ENCODE measurements around the gene EEF2.

EEF2 gene

DNA sequence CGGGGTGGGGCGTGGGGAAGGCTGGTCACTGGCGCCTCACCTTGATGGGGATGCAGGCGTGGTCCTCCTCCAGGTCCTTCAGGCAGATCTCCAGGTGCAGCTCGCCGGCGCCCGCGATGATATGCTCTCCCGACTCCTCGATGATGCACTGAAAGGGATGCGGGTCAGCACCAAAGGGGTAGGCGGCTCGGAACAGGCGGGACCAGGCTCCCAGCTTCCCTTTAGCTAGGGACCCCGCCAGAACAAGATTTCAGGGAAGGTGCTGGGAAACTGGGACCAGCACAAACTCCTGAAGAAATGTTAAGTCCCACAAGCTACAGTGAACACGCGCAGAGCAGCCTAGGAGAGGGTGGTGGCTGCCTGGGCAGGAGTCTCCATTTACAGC, 6.0 kb downstream of the EEF2 start:
- Mint-ChIP-seq H3K27ac (no peak overlapping the region), H3K4me3 (no peak overlapping the region), H3K9me3 (no peaks in the 10 kb centered on the region), H3K36me3 (ENCODE audit: low read depth) (peaks cover 71% of the 10 kb centered on the region), H3K27me3 (ENCODE audit: low read depth, poor library complexity) (no peaks in the 10 kb centered on the region), H3K4me1 (peaks cover 19% of the 10 kb centered on the region)
- TF ChIP-seq, protein P1, sequence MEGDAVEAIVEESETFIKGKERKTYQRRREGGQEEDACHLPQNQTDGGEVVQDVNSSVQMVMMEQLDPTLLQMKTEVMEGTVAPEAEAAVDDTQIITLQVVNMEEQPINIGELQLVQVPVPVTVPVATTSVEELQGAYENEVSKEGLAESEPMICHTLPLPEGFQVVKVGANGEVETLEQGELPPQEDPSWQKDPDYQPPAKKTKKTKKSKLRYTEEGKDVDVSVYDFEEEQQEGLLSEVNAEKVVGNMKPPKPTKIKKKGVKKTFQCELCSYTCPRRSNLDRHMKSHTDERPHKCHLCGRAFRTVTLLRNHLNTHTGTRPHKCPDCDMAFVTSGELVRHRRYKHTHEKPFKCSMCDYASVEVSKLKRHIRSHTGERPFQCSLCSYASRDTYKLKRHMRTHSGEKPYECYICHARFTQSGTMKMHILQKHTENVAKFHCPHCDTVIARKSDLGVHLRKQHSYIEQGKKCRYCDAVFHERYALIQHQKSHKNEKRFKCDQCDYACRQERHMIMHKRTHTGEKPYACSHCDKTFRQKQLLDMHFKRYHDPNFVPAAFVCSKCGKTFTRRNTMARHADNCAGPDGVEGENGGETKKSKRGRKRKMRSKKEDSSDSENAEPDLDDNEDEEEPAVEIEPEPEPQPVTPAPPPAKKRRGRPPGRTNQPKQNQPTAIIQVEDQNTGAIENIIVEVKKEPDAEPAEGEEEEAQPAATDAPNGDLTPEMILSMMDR (IDR thresholded peaks at IDR 0.05) = no peak
- DNase-seq = no peak

DNA sequence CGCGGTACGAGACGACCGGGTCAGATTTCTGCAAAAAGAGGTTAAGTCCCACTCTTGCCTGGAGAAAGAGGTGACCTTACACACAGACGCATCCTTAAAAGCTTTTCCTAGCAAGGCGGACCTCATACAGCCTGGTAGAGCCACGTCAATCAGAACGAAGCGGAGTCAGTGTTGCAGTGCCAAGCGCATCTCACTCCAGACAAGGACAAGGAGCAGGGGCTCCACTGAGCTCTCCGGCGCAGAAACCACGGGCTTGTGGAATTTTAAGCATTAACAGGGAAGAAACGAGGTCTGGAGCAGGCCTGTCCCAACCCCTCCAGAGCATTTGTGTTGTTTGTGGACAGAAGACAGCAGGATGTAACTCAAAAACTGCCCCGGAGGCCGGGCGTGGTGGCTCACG, 7.1 kb downstream of the EEF2 start:
- no peaks in the 10 kb centered on the region for H3K9me3 Mint-ChIP-seq
- TF ChIP-seq, protein P1 (IDR thresholded peaks at IDR 0.05) = no peak
- peaks cover 8% of the 10 kb centered on the region for H3K4me1 Mint-ChIP-seq
- H3K4me3 Mint-ChIP-seq = no peak overlapping the region
- peaks cover 60% of the 10 kb centered on the region for H3K36me3 Mint-ChIP-seq (ENCODE audit: low read depth)
- H3K27ac Mint-ChIP-seq = peak overlapping the region; percentile 81
- DNase-seq = no peak
- H3K27me3 Mint-ChIP-seq (ENCODE audit: low read depth, poor library complexity) = no peaks in the 10 kb centered on the region

DNA sequence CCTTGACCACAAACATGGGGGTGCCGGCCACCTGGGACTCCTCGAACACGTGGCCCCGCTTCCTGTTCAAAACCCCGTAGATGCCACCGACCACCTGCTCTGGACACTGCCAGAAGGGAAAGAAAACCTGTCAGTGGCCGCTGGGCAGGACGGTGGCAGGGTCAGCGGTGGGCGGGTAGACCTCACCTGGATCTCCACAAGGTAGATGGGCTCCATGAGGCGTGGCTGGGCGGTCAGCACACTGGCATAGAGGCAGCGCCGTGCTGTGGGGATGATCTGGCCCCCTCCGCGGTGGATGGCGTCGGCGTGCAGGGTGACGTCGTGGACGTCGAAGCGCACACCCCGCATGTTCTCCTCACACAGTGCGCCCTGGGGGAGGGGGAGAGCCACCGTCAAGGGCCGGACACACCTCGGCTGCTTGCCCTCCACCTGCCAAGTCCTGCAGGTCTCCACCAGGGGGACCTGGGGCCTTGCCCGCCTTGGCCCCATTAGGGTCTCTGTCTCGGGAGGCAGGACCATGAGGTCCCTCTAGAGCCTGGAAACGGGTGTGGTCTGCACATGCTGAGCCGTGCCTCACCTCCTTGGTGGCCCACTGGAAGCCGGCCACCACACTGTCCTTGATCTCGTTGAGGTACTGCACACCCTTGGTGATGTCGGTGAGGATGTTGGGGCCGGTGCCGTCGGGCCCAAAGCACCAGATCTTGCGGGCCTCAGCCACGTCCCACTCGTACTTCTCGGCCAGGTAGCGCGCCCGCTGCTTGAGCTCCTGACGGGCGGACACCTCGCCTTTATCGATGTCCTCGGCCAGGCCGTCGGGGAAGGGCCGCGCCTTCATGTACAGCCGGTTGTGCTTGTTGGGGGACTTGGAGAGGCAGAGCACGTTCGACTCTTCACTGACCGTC, 7.8 kb downstream of the EEF2 start:
- H3K9me3 Mint-ChIP-seq = no peaks in the 10 kb centered on the region
- H3K4me3 Mint-ChIP-seq = no peak overlapping the region
- peaks cover 54% of the 10 kb centered on the region for H3K36me3 Mint-ChIP-seq (ENCODE audit: low read depth)
- DNase-seq = peak; percentile 8
- H3K27ac Mint-ChIP-seq = peak overlapping the region; percentile 81
- H3K27me3 Mint-ChIP-seq (ENCODE audit: low read depth, poor library complexity) = no peaks in the 10 kb centered on the region
- H3K4me1 Mint-ChIP-seq = peaks cover 1% of the 10 kb centered on the region
- TF ChIP-seq, protein P1 (IDR thresholded peaks at IDR 0.05) = no peak

DNA sequence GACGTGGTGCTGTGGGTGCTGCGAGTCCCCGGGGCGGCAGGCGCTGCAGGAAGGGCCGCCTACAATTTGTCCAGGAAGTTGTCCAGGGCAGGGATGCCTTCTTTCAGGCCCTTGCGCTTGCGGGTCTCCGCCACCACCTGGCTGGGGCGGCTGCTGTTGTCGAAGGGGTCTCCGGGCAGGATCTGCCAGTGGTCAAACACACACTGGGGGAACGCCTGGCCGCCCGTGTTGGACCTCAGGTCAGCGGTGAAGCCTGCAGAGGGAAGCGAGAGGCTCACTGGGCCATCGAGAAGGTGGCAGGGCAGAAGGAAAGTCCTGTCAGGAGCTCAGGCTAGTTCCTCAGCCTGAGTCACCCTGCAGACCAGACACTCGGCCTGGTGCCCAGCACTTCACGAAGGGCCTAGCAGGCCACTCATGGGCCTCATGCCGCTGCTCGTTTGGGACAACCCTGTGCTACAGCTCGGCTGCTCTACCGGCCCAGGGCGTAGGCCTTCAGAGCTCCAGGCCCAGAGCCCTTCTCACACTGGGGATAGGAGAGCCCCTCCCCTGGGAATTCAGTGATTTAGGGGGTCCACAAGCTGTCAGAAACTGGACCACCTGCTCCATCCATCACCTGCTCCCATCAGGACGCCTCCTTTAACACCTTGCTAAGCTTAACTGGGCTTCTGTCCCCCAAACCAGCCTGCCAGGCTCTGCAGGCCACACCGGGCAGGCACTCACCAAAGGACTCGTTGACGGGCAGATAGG, 8.6 kb downstream of the EEF2 start:
- TF ChIP-seq, protein P1 (IDR thresholded peaks at IDR 0.05) = no peak
- Mint-ChIP-seq H3K9me3 (no peaks in the 10 kb centered on the region), H3K36me3 (ENCODE audit: low read depth) (peaks cover 45% of the 10 kb centered on the region), H3K4me1 (no peaks in the 10 kb centered on the region), H3K27ac (no peak overlapping the region), H3K27me3 (ENCODE audit: low read depth, poor library complexity) (no peaks in the 10 kb centered on the region), H3K4me3 (no peak overlapping the region)
- no peak for DNase-seq

DNA sequence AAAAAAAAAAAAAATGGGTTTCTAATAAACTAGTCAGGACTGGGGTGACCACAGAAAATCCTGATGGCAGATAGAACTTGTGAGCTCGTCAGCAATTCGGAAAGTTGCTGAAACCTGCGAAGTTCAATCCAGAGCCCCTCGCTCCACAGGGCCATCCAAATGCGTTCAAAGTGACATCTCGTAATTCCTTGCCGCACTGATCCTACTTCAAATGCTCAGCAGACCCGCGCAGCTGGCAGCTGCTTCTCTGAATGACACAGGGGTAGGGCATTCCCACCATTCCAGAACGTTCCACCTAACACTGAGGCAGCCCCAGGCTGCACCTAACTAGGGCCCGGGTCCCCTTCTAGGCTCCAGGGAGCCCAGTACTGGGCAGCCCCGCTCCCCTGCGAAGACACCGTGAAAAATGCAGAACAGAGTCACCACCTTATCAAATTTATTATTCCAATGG, 9.6 kb downstream of the EEF2 start:
- no peak for DNase-seq
- Mint-ChIP-seq H3K27ac (peak overlapping the region; percentile 61), H3K4me1 (peaks cover 4% of the 10 kb centered on the region), H3K4me3 (no peak overlapping the region), H3K36me3 (ENCODE audit: low read depth) (peaks cover 38% of the 10 kb centered on the region), H3K9me3 (no peaks in the 10 kb centered on the region), H3K27me3 (ENCODE audit: low read depth, poor library complexity) (peaks cover 3% of the 10 kb centered on the region)
- TF ChIP-seq, protein P1 (IDR thresholded peaks at IDR 0.05) = no peak
